ENCODE data around the gene CLEC19A.

The CLEC19A gene

GRCh38 chr16:19338335-19338734 lies 52.8 kb downstream of the CLEC19A start:
- no peaks in the 10 kb centered on the region for H3K4me1 Mint-ChIP-seq
- peaks cover 5% of the 10 kb centered on the region for H3K27me3 Mint-ChIP-seq

GRCh38 chr16:19344224-19344801 lies 58.8 kb downstream of the CLEC19A start:
- no peaks in the 10 kb centered on the region for H3K9me3 Mint-ChIP-seq
- H3K36me3 Mint-ChIP-seq = no peaks in the 10 kb centered on the region
- peaks cover 10% of the 10 kb centered on the region for H3K27me3 Mint-ChIP-seq
- H3K27ac Mint-ChIP-seq = no peak overlapping the region
- H3K4me3 Mint-ChIP-seq = no peak overlapping the region
- H3K4me1 Mint-ChIP-seq = no peaks in the 10 kb centered on the region

More at GRCh38 chr16:19338335-19338734, 52.8 kb downstream of the CLEC19A start:
- Mint-ChIP-seq H3K36me3 (no peaks in the 10 kb centered on the region), H3K4me3 (no peak overlapping the region), H3K9me3 (no peaks in the 10 kb centered on the region), H3K27ac (no peak overlapping the region)

GRCh38 chr16:19344980-19345379 lies 59.4 kb downstream of the CLEC19A start:
- Mint-ChIP-seq H3K4me3 (no peak overlapping the region), H3K27me3 (peaks cover 10% of the 10 kb centered on the region), H3K27ac (no peak overlapping the region)

GRCh38 chr16:19346335-19346922 lies 60.9 kb downstream of the CLEC19A start:
- Mint-ChIP-seq H3K36me3 (no peaks in the 10 kb centered on the region), H3K27ac (no peak overlapping the region), H3K9me3 (no peaks in the 10 kb centered on the region), H3K4me1 (no peaks in the 10 kb centered on the region), H3K27me3 (peaks cover 10% of the 10 kb centered on the region), H3K4me3 (no peak overlapping the region)

More at GRCh38 chr16:19344980-19345379, 59.4 kb downstream of the CLEC19A start:
- Mint-ChIP-seq H3K9me3 (no peaks in the 10 kb centered on the region), H3K36me3 (no peaks in the 10 kb centered on the region), H3K4me1 (no peaks in the 10 kb centered on the region)

GRCh38 chr16:19348125-19348524 lies 62.6 kb downstream of the CLEC19A start:
- Mint-ChIP-seq H3K9me3 (no peaks in the 10 kb centered on the region), H3K36me3 (no peaks in the 10 kb centered on the region), H3K4me3 (no peak overlapping the region), H3K27ac (no peak overlapping the region), H3K27me3 (peaks cover 7% of the 10 kb centered on the region), H3K4me1 (no peaks in the 10 kb centered on the region)

GRCh38 chr16:19348578-19349315 lies 63.2 kb downstream of the CLEC19A start:
- Mint-ChIP-seq H3K4me1 (no peaks in the 10 kb centered on the region), H3K4me3 (no peak overlapping the region), H3K27me3 (peaks cover 7% of the 10 kb centered on the region), H3K36me3 (no peaks in the 10 kb centered on the region), H3K27ac (no peak overlapping the region), H3K9me3 (no peaks in the 10 kb centered on the region)

- Mint-ChIP-seq H3K9me3 (no peaks in the 10 kb centered on the region), H3K4me1 (no peaks in the 10 kb centered on the region), H3K27me3 (no peaks in the 10 kb centered on the region), H3K27ac (no peak overlapping the region), H3K36me3 (no peaks in the 10 kb centered on the region), H3K4me3 (no peak overlapping the region)
Measured at GRCh38 chr16:19354371-19354770, 68.8 kb downstream of the CLEC19A start.

- Mint-ChIP-seq H3K36me3 (no peaks in the 10 kb centered on the region), H3K27me3 (no peaks in the 10 kb centered on the region), H3K27ac (no peak overlapping the region), H3K9me3 (no peaks in the 10 kb centered on the region), H3K4me3 (no peak overlapping the region), H3K4me1 (no peaks in the 10 kb centered on the region)
Measured at GRCh38 chr16:19356024-19356952, 70.8 kb downstream of the CLEC19A start.

- Mint-ChIP-seq H3K36me3 (no peaks in the 10 kb centered on the region), H3K27ac (no peak overlapping the region), H3K4me3 (no peak overlapping the region), H3K4me1 (no peaks in the 10 kb centered on the region), H3K9me3 (no peaks in the 10 kb centered on the region), H3K27me3 (no peaks in the 10 kb centered on the region)
Measured at GRCh38 chr16:19359556-19359955, 74.0 kb downstream of the CLEC19A start.
